CD4-positive, alpha-beta T cell treated with Interleukin-21 for 1 hour (primary cell): Measurements from ENCODE around the gene CHSY1.
A peak's percentile ranks its signal among the peaks of the same experiment; 100 is the strongest.
"Not testable (repeated sequence)": the region's sequence is repeated elsewhere in the genome, so short reads cannot be mapped to it uniquely, and the experiment has no call there.

Experiments used
- DNase-seq: peaks from one replicate; pipeline ENCODE4 v3.0.0-alpha.2; 2020

CHSY1 gene

GRCh38 chr15:101131489-101132389, 120.1 kb downstream of the CHSY1 start:
- DNase-seq = no peak

GRCh38 chr15:101129851-101130380, 121.9 kb downstream of the CHSY1 start:
- DNase-seq = no peak

GRCh38 chr15:101128221-101129015, 123.4 kb downstream of the CHSY1 start:
- no peak for DNase-seq

GRCh38 chr15:101127506-101128076, 124.3 kb downstream of the CHSY1 start:
- peak; percentile 59 for DNase-seq

- DNase-seq = peak; percentile 6
Measured at GRCh38 chr15:101126618-101127505, 125.0 kb downstream of the CHSY1 start.

DNA sequence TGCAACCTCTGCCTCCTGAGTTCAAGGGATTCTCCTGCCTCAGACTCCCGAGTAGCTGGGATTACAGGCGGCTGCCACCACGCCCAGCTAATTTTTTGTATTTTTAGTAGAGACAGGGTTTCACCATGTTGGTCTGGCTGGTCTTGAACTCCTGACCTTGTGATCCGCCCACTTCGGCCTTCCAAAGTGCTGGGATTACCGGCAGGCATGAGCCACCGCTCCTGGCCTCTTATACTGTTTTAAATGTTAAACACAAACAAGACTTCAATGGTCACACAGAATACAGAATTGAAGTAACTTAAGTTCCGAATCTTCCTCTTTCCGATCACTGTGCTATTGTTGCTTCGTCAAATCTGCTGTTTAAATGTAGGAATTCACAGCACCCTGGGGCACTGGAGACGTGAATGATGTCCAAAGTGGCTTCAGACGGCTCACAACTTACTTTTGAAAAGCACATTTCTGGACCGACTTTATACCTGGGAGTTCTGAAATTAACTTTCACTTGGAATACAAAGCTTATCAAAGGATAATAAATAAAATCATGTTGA, 125.9 kb downstream of the CHSY1 start:
- DNase-seq = not testable (repeated sequence)
